Measurements from ENCODE around the gene PSTPIP1. TPM values are rescaled to one million over a fixed set of nuclear protein-coding genes. Genes with fewer than 3 reads are reported as not detected.

Gene PSTPIP1
- total RNA-seq, 2 experiments from 2014 or later: 79.4 to 82.7 TPM

DNA sequence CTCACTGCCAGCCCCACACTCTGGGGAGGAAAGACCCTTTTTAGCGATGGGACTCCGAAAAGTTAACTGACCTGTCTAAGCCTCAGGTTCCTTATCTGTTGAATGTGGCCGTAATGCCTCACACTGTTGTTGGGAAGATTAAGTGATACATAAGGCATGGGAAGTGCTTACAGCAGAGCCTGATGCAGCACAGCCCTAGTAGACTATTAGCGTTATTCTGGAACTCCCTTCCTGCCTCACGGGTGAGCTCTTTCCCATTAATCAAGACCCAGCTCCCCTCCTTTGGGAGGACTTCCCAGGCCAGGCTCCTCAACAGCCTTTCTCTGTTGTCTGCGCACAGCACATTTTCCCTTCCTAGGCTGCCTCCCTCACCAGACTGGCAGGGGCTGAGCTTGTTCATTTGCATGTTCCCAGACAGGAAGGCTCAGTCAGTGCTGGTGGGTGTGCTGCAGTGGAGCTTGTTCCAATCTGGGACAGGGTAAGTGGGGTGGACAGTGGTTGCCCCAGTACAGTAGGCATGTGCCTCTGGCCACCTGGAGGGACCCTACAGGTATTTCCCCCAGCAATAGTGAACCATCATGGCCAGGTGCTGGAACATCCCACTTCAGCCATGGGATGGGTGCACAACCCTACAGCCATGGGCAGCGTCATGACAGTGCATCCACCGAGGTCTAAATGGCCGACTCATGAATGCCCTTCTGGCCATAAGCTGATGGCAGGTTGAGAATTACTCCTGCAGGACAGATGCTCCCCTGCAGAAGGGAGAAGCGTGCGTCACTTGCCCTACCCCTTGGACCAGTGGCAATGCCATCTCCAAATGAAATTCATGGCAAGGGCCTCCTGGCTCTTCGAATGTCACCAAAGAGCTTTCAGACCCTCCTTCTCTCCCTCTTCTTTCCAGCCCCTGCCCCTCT lies 5.8 kb upstream of the PSTPIP1 start:
- Histone ChIP-seq H3K4me3 (ENCODE audit: low read length) (no peak overlapping the region), H3K9me3 (ENCODE audit: control insufficient read depth in 1 of 2, insufficient read depth in 1 of 2, low read length in 2 of 2) (no peaks in the 10 kb centered on the region), H3K4me1 (ENCODE audit: insufficient read depth, low read length) (peaks cover 49% of the 10 kb centered on the region), H3K27ac (ENCODE audit: low read depth in 1 of 2, low read length in 2 of 2) (no peak overlapping the region), H3K36me3 (ENCODE audit: insufficient read depth, low read length) (no peaks in the 10 kb centered on the region), H3K27me3 (ENCODE audit: control insufficient read depth in 1 of 2, insufficient read depth in 2 of 2, low read length in 2 of 2) (no peaks in the 10 kb centered on the region)
- POLR2A ChIA-PET: interaction anchor here (1.0 to 1.2 kb wide), 3 partner anchors 8 to 29 kb away, joined by 3 to 4 read pairs (median 3); no protein-coding TSS in a partner anchor
- DNase-seq (peak in 1 of 14 experiments; percentile 28), ATAC-seq (ENCODE audit: poor library complexity) (peak; percentile 10)
- CTCF ChIA-PET: interaction anchor here (1.2 kb wide), 1 partner anchor 16 kb away, joined by 4 read pairs; no protein-coding TSS in a partner anchor
- no peaks in the 10 kb centered on the region for H3K9me3 Mint-ChIP-seq
- H3K27ac Mint-ChIP-seq: peak overlapping the region; percentile 23
- intact Hi-C loops (cut with DNase I, micrococcal nuclease): no loop called here
- no peaks in the 10 kb centered on the region for H3K36me3 Mint-ChIP-seq (ENCODE audit: low read depth)
- peaks cover 38% of the 10 kb centered on the region for H3K4me1 Mint-ChIP-seq (ENCODE audit: low read depth)
- H3K27me3 Mint-ChIP-seq: no peaks in the 10 kb centered on the region
- H3K4me3 Mint-ChIP-seq: no peak overlapping the region
- TF ChIP-seq, protein P1, sequence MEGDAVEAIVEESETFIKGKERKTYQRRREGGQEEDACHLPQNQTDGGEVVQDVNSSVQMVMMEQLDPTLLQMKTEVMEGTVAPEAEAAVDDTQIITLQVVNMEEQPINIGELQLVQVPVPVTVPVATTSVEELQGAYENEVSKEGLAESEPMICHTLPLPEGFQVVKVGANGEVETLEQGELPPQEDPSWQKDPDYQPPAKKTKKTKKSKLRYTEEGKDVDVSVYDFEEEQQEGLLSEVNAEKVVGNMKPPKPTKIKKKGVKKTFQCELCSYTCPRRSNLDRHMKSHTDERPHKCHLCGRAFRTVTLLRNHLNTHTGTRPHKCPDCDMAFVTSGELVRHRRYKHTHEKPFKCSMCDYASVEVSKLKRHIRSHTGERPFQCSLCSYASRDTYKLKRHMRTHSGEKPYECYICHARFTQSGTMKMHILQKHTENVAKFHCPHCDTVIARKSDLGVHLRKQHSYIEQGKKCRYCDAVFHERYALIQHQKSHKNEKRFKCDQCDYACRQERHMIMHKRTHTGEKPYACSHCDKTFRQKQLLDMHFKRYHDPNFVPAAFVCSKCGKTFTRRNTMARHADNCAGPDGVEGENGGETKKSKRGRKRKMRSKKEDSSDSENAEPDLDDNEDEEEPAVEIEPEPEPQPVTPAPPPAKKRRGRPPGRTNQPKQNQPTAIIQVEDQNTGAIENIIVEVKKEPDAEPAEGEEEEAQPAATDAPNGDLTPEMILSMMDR (IDR thresholded peaks at IDR 0.05): no peak

DNA sequence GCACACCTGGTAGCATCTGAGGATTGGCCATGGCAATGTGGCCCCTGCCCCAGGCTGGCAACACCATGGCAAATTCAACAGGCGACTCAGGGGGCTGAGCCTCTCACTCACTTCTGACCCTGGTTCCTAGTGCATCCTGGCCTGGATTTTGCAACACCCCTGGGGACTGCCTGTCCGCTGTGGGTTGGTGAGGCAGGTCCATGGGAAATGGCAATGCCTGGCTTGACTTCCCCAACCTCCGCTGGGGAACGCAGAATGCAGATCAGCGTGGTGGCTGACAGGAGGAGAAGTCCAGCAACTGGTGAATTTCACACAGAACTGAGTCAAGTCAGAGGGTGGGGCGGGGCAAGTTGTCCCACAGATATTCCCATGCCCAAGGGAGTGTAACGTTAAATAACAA lies 3.9 kb upstream of the PSTPIP1 start:
- no peak overlapping the region for H3K27ac ChIP-seq (ENCODE audit: low read depth in 1 of 2, low read length in 2 of 2)
- no peak overlapping the region for H3K4me3 Mint-ChIP-seq
- H3K4me1 Mint-ChIP-seq (ENCODE audit: low read depth): peaks cover 57% of the 10 kb centered on the region
- H3K36me3 ChIP-seq (ENCODE audit: insufficient read depth, low read length): no peaks in the 10 kb centered on the region
- POLR2A ChIA-PET: no interaction called here
- H3K27me3 ChIP-seq (ENCODE audit: control insufficient read depth in 1 of 2, insufficient read depth in 2 of 2, low read length in 2 of 2): no peaks in the 10 kb centered on the region
- H3K27ac Mint-ChIP-seq: peak overlapping the region; percentile 98
- H3K9me3 ChIP-seq (ENCODE audit: control insufficient read depth in 1 of 2, insufficient read depth in 1 of 2, low read length in 2 of 2): no peaks in the 10 kb centered on the region
- no peaks in the 10 kb centered on the region for H3K27me3 Mint-ChIP-seq
- peak in 1 of 14 experiments; percentile 29 for DNase-seq
- TF ChIP-seq, protein P1 (IDR thresholded peaks at IDR 0.05): no peak
- CTCF ChIA-PET: no interaction called here
- no peak for ATAC-seq (ENCODE audit: poor library complexity)
- no peaks in the 10 kb centered on the region for H3K9me3 Mint-ChIP-seq
- H3K4me3 ChIP-seq (ENCODE audit: low read length): no peak overlapping the region
- intact Hi-C loops (cut with DNase I, micrococcal nuclease): loop anchor here in 1 of 2 experiments (5.0 to 10.0 kb wide), 2 partner anchors 84 to 434 kb away; partner anchors contain the start of genes HMG20A, PEAK1 and SCAPER
- peaks cover 63% of the 10 kb centered on the region for H3K4me1 ChIP-seq (ENCODE audit: insufficient read depth, low read length)
- H3K36me3 Mint-ChIP-seq (ENCODE audit: low read depth): no peaks in the 10 kb centered on the region

DNA sequence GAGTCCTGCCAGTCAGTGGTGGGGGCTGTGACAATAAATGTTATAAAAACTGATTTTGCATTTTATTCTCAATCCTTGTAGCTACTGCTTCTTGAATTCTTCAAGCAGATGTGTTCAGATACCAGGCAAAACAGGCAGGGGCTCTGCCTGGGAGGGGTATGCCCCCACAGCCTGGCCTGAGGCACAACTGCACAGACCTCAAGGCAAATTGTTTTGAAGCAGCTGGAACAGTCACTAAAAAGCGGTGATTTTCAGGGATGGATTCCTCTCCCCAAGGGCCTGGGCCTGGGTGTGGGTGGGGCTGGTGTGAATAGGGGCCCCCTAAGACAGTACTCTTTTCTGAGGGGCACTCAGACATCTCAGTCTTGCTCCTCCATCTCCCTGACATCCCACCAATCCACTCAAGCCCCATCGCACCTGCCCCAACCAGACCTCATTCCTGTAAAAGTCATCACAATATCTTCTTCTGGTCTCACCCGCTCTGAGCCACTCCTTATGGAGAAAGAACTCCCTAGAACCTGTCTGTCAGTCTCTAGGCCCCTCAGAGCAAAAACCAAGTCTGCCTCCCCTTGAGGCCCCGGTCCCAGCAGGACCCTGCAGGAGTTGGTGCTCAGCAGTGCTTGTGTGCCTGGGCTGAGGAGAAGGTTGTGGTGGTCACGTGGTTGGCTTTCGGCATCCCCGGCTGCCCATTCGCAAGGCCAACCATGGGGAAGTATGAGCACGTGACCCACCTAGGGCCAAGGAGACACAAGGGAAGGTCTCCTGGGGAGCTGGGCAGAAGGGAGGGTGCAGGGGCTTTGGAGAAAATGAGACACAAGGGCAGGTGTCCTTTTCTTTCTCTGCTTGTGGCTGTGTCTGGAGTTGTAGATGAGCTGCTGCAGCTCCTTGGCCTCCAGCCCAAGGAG lies 2.9 kb upstream of the PSTPIP1 start:
- no peaks in the 10 kb centered on the region for H3K27me3 Mint-ChIP-seq
- H3K36me3 Mint-ChIP-seq (ENCODE audit: low read depth): peaks cover 2% of the 10 kb centered on the region
- ChIA-PET CTCF (no interaction called here), POLR2A (no interaction called here)
- peak in 2 of 14 experiments; percentile 27 to 51 for DNase-seq
- Histone ChIP-seq H3K9me3 (ENCODE audit: control insufficient read depth in 1 of 2, insufficient read depth in 1 of 2, low read length in 2 of 2) (no peaks in the 10 kb centered on the region), H3K4me3 (ENCODE audit: low read length) (no peak overlapping the region), H3K36me3 (ENCODE audit: insufficient read depth, low read length) (no peaks in the 10 kb centered on the region), H3K27ac (ENCODE audit: low read depth in 1 of 2, low read length in 2 of 2) (no peak overlapping the region), H3K4me1 (ENCODE audit: insufficient read depth, low read length) (peaks cover 68% of the 10 kb centered on the region), H3K27me3 (ENCODE audit: control insufficient read depth in 1 of 2, insufficient read depth in 2 of 2, low read length in 2 of 2) (no peaks in the 10 kb centered on the region)
- TF ChIP-seq, protein P1 (IDR thresholded peaks at IDR 0.05): no peak
- no peaks in the 10 kb centered on the region for H3K9me3 Mint-ChIP-seq
- H3K4me1 Mint-ChIP-seq (ENCODE audit: low read depth): peaks cover 59% of the 10 kb centered on the region
- no peak for ATAC-seq (ENCODE audit: poor library complexity)
- intact Hi-C loops (cut with DNase I, micrococcal nuclease): loop anchor here in 1 of 2 experiments (5.0 to 10.0 kb wide), 2 partner anchors 85 to 433 kb away; partner anchors contain the start of genes HMG20A, PEAK1 and SCAPER
- no peak overlapping the region for H3K4me3 Mint-ChIP-seq
- H3K27ac Mint-ChIP-seq: peak overlapping the region; percentile 98

All from CD4-positive, alpha-beta T cell (primary cell).